AG09309 (cell line): ENCODE results near the gene SMOC1.

Source experiments
- DNase-seq: peaks from one replicate; pipeline ENCODE4 v3.0.0-alpha.2; 2010; ENCODE audit warnings: low read depth
- H3K4me3 ChIP-seq: 2 replicates; pipeline ENCODE4 v1.5.1; 2011; ENCODE audit warnings: mild to moderate bottlenecking, low read depth, low read length, moderate library complexity; ENCODE audit not compliant: control insufficient read depth
- TF ChIP-seq, protein P1 (sequence below): IDR thresholded peaks from 2 replicates; pipeline ENCODE4 v1.5.1; 2011; ENCODE audit warnings: mild to moderate bottlenecking, low read depth, low read length, inconsistent platforms; ENCODE audit not compliant: insufficient read depth, control insufficient read depth; ENCODE audit errors: missing control alignments

SMOC1 gene

DNA sequence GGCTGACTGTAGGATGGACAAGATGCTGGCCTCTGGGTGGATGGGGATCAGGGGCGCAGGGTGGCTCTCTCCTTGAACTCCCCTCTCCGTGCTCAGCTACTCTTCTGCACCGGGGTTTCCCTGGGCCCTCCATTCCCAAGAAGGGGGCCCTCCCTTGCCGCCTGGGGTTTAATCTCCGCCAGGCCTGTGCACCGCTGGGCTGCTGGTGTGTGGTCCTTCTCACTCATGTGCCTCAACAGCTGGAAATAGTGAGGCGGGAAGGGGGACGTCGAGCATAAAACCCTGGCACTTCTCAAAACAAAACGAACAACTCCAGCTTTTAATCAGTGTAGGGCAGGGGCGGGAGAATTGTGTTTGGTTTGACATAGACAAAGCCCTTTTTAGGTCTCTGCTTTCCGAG, 19.0 kb upstream of the SMOC1 start:
- DNase-seq: no peak
- TF ChIP-seq, protein P1, sequence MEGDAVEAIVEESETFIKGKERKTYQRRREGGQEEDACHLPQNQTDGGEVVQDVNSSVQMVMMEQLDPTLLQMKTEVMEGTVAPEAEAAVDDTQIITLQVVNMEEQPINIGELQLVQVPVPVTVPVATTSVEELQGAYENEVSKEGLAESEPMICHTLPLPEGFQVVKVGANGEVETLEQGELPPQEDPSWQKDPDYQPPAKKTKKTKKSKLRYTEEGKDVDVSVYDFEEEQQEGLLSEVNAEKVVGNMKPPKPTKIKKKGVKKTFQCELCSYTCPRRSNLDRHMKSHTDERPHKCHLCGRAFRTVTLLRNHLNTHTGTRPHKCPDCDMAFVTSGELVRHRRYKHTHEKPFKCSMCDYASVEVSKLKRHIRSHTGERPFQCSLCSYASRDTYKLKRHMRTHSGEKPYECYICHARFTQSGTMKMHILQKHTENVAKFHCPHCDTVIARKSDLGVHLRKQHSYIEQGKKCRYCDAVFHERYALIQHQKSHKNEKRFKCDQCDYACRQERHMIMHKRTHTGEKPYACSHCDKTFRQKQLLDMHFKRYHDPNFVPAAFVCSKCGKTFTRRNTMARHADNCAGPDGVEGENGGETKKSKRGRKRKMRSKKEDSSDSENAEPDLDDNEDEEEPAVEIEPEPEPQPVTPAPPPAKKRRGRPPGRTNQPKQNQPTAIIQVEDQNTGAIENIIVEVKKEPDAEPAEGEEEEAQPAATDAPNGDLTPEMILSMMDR: no peak
- H3K4me3 ChIP-seq: no peak overlapping the region

DNA sequence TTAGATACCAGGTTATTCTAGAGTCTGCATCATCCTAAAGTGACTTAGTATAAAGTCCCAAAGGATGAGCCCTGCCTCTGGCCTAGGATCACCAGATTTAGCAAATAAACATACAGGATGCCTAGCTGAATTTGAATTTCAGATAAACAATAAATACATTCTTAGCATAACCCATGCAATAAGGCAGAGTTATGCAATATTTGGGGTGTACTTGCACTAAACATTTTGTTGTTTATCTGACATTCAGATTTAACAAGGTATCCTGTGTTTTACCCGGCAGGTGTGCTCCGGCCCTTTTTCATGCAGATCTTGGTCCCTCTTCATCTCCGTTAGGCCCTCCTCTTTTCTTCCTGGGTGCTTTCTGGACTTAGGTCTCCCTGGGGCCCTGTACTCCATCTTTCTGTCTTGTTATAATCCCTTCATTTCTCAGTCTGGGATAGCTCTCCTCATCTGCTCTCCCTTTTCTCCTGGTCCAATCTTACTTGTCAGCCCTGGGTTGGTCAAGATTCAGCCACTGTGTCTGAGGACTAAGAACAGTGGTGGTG, 18.1 kb upstream of the SMOC1 start:
- no peak for DNase-seq
- TF ChIP-seq, protein P1: no peak

DNA sequence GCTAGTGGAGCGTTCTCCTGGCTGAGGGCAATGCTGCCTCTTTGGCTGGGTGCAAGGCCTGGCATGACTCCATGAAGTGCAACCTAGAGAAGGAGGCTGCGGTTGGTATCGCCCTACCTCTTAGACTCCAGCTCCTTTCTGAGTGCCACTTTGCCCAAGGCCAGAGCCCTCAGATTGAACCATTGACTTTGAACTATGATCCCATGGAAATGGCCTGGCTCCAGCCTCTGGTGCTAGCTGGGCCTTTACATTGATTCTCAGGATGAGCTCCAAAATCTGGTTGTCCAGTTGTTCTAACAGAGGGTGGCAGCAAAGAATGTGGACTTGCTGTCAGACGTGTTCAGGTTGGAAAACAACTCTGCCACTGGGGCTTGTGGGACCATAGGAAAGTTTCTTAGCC, 16.1 kb upstream of the SMOC1 start:
- DNase-seq: no peak
- no peak overlapping the region for H3K4me3 ChIP-seq
- TF ChIP-seq, protein P1: no peak

More for the DNA sequence above, 18.1 kb upstream of the SMOC1 start:
- no peak overlapping the region for H3K4me3 ChIP-seq

DNA sequence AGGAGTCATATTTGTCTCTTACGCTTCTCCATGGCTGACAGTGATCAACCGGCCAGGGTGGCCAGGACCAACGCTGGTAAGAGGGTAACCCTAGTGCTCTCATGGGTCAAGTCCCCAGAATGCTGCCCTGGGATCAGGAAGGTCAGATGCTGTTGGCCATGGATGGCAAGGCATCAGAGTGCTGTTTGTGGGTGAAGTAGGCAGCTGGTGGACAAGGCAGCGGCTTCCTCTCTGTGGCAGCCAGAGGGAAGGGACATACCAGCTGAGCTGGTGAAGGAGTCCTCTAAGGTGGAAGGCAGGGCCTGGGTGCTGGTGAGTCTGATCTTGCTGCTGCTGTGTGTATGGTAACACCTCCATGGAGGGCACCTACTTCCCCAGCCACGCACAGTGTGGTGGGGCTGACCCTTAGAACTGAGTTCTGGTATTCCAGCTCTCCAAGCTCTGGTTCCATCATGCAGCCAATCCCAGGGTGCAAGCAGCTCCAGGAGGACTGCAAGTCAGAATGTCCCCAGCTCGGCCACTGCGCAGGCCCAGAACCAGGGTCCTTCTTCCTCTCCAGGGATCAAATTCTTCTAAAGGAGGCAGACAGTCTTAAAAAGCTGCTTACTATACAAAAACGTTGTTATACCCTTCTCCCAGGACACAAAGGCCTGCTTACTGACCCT, 13.4 kb upstream of the SMOC1 start:
- no peak overlapping the region for H3K4me3 ChIP-seq
- no peak for DNase-seq
- TF ChIP-seq, protein P1: no peak

DNA sequence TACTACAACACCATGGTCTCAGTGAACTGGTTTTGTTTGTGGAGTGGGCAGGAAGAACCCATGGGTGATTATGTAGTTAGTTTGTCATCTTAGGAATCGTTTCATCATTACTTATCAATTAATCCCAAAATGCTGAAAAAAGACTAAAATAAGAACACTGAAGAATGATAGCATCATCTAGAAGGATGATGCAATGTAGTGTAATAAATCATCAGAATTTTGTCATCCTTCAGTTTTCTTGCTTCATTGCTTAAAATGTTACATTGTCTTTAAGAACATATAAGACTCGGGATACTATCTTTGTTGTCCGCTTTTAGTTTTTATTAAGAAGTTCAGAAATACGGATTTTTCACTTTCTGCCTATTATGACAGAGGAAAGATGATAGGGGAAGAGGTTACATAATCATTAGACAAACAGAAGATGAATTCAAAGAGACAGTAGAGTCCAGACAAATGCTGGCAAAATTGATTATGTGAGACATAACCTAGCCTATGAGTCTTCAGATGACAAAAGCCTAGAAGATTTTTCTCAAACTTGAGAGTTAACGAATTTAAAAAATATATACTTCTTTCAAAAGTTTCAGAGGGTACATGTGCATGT, 10.8 kb upstream of the SMOC1 start:
- H3K4me3 ChIP-seq: no peak overlapping the region
- DNase-seq: no peak
- TF ChIP-seq, protein P1: no peak

DNA sequence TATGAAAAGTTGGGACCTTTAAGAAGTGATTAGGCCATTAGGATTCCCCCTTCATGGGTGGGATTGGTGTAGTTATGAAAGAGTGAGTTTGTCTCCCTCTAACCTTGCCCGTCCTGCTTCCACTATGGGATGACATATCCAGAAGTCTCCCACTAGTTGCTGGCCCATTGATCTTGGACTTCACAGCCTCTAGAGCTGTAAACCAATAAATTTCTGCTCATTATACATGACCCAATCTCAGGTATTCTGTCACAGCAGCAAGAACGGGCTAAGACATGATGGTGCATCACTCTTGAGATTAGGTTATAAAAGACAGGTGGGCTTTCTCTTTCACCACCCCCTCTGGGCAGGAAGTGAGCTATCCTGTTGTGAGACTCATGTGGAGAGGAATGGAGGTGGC, 8.6 kb upstream of the SMOC1 start:
- no peak for DNase-seq
- H3K4me3 ChIP-seq: no peak overlapping the region
- TF ChIP-seq, protein P1: no peak
